HG02981 (cell line): Measurements from ENCODE around the gene TCL1B.
"Not testable (repeated sequence)": the region's sequence is repeated elsewhere in the genome, so short reads cannot be mapped to it uniquely, and the experiment has no call there.

Experiments used
- ATAC-seq: cut with Tn5 transposase; IDR thresholded peaks from one replicate; pipeline ENCODE4 v1.9.1; 2021; ENCODE audit warnings: mild to moderate bottlenecking, moderate library complexity; ENCODE audit not compliant: unreplicated experiment

Gene TCL1B, protein sequence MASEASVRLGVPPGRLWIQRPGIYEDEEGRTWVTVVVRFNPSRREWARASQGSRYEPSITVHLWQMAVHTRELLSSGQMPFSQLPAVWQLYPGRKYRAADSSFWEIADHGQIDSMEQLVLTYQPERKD

GRCh38 chr14:95685978-95686922 is at the start of gene TCL1B:
TSS of gene TCL1B (plus strand) at chr14:95686426. CDS start at chr14:95686468, 42 bp downstream.
- no peak for ATAC-seq

DNA sequence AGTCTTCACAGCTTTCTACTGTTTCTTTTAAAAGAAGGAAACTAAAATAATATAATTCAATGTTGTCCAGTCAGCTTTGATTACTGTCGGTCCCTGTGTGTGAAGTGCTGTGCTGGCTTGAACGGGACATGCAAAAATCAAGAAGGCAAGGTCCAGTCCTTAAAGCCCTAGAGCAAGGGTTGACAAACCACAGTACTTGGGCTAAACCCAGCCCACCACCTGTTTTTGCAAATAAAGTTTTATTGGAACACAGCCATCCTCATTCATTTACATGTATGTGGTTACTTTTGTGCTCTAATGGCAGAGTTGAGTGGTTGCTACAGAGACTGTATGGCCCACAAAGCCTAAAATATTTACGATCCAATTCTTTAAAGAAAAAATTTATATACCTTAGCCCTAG is 41.2 kb upstream of the TCL1B start:
- no peak for ATAC-seq

- no peak for ATAC-seq
These were observed 40.7 kb upstream of the TCL1B start for GRCh38 chr14:95645389-95645996.

GRCh38 chr14:95647926-95648325 is 38.3 kb upstream of the TCL1B start:
- no peak for ATAC-seq

DNA sequence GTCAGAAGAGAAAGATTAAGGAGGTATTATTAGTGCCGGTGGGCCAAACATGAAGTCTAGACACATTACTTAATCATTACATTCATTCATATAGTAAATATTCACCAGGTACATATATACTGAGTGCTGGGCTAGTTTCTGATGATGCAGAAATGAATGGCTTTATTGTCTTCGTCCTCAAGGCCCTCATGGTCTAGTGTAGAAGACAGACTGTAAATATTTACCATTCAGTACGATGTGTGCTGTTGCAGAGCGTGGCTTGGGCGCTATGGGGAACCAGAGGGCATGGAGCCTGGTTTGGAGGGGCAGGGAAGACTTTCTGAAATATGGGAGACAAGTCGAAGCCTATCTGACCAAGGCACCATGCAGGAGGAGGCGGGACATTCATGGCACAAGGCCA is 37.0 kb upstream of the TCL1B start:
- ATAC-seq = no peak

DNA sequence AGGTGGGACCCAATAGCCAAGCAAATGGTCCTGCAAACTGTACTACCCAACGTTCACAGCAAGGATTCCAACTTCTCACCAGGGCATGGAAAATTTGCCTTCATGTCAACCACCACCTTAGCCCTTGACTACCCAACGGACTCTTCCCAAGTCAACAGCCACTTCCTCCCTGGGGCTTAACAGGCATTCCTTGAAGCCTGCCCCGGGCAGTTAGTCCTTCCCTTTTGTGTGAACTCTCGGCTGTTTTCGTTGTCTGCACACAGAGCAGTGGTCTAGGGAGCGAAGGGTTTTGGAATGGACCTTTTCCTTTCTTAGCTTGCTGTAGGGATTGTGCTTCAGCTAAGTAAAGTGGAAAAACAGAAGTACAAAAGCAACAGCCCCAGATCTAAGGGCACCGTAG is 35.2 kb upstream of the TCL1B start:
- no peak for ATAC-seq

GRCh38 chr14:95651821-95652583 is 34.2 kb upstream of the TCL1B start:
- no peak for ATAC-seq

GRCh38 chr14:95652690-95653089 is 33.5 kb upstream of the TCL1B start:
- ATAC-seq = no peak

GRCh38 chr14:95655461-95655860 is 30.8 kb upstream of the TCL1B start:
- ATAC-seq = no peak

DNA sequence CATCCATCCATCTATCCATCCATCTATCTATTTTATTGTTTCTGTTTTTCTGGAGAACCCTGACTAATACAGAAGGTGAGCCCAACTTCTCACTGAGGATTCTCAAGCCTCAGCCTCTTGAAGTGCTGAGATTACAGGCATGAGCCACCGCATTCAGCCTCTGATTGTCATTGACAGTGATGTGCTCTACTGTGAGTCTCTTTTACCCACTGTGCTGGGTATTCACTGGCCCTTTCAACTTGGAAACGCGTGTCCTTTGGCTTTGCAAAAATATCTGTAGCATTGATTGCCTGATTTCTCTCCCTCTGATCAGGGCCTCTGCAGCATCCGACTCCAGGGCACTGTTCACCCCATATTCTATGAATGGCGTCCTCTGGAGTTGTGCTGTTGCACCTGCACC is 29.6 kb upstream of the TCL1B start:
- ATAC-seq = no peak

- no peak for ATAC-seq
These were observed 28.8 kb upstream of the TCL1B start for GRCh38 chr14:95657454-95657853.

- ATAC-seq = no peak
These were observed 26.8 kb upstream of the TCL1B start for GRCh38 chr14:95659293-95659989.

GRCh38 chr14:95659990-95660385 is 26.2 kb upstream of the TCL1B start:
- no peak for ATAC-seq

DNA sequence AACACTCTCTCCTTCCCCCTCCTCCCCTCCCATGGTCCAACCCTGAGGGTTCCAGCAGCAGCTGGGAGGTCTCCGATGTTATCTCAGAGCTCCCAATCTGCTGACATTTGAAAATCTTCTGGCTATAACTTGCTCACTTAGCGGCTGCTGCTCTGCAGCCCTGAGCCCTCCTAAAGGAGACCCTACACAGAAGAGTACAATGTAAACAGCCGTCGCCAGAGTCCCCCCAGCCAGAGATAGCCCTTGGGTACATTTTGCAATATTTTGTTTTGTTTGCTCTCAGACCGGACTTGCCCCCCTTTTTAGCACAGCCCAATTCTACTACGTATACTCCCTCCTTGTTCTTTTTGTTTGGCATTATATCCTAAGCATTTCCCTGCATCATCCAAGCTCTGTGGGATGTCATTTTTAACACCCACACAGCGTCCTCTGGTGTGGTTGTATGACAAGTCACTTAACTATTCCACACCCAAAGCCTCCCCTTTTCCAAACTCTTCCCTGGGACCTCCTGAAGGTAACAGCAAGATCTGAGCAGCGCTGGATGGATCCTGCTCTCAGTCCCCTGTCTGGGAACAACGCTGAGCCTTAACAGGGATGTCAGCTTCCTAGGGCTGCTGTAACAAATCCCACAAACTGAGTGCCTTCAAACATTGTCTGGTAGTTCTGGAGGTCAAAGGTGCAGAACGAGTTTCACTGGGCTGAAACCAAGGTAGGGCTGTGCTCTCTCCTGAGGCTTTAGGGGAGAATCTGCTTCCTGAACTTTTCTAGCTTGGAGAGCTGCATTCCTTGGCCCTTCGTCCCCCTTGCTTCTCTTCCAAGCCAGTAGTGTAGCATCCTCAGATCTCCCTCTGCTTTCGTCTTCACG is 25.3 kb upstream of the TCL1B start:
- ATAC-seq = no peak

DNA sequence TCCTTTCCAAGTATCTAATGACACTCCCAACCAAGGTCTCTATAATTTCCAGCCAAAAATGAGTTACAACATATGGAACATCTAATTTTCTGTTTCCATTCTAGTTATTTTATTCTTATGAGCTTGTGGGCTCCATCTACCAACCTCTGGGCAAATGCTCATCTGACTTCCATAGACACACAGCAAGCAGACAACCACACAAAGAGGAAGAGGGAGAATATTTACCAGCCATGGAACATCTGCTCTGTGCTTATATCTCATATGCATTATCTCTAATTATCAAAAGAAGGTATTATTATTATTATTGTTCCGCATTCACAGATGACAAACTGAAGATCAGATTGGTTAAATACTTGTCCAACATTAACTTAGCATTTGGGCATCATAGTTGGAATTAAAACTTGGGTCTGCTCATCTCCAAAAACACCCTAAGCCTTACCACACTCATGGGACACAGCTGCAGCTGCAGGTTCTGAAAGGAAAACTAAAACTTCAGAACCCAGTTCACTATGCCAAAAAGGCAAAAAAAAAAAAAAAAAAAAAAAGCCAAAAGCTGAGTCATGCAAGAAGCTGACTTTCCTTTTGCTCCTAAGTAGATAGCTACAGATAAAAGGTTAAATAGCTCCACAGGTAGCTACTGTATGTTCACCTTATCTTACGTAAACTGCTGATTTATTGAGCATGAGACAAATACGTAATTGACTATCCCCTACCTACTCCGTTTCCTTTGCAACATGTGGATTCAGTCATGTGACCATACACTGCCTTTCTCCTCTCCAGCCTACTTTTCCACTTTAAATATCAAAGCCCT is 23.6 kb upstream of the TCL1B start:
- ATAC-seq = peak; percentile 33

- ATAC-seq = no peak
These were observed 22.9 kb upstream of the TCL1B start for GRCh38 chr14:95663226-95663797.

GRCh38 chr14:95664066-95664465 is 22.2 kb upstream of the TCL1B start:
- no peak for ATAC-seq

- peak; percentile 38 for ATAC-seq
These were observed 21.7 kb upstream of the TCL1B start for GRCh38 chr14:95664546-95664945.

- ATAC-seq = not testable (repeated sequence)
These were observed 20.7 kb upstream of the TCL1B start for GRCh38 chr14:95665530-95665929.
